SK-N-MC (cell line): ENCODE results near the gene DSCAM.

Experiments used
- EZH2 ChIP-seq: fragments of 200-600 bp; sonication (generic); IDR thresholded peaks from one replicate; pipeline ENCODE4 v1.6.1; 2017; ENCODE audit warnings: antibody characterized with exemption
- POLR2AphosphoS5 ChIP-seq: IDR thresholded peaks from 2 replicates; pipeline ENCODE4 v1.6.1; 2012; ENCODE audit warnings: mild to moderate bottlenecking, low read depth, low read length, borderline replicate concordance

GRCh38 chr21:40547906-40548513, 298.9 kb downstream of the DSCAM start:
- TF ChIP-seq EZH2 (no peak), POLR2AphosphoS5 (no peak)
